Inflammatory macrophage treated with lipopolysaccharide for 1 hour (primary cell): Measurements from ENCODE around the gene ABCC1.

Experiments used
- DNase-seq, 2 donors: peaks; one replicate each; pipeline ENCODE4 v3.0.0-alpha.2; 2020 to 2022

Gene ABCC1

DNA sequence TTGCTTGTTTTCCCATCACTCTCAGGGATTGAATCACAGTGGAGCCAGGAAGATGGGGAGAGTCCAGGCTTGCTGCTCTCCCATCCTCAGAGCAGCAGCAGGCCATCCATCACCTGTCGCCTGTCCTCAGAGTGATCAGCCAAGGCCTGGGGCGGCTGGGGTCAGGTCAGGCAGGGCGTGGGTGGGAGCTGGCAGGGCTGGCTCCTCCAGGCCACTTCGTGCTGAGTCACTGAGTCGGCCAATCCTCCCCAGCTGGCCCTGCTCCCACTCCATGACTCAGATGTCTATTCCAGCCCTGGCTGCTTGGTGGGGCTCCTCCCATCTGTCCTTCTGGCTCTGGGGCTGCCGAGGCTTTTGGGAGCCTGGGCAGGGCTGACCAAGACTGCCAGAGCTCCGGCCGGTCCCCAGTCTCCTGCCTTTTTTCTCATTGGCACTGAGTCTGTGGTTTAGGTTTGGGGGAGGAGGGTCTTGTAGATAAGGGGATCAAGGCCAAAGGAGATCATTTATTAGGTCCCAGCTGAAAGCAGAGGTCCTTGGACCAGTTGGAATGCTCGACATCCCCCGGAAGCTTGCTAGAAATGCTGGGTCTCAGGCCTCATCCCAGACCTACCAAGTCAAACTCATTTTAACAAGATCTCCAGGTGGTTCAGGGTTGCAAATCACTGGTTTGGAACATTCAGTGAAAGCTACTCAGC, 72.7 kb downstream of the ABCC1 start:
- peak; percentile 44 to 90 for DNase-seq

DNA sequence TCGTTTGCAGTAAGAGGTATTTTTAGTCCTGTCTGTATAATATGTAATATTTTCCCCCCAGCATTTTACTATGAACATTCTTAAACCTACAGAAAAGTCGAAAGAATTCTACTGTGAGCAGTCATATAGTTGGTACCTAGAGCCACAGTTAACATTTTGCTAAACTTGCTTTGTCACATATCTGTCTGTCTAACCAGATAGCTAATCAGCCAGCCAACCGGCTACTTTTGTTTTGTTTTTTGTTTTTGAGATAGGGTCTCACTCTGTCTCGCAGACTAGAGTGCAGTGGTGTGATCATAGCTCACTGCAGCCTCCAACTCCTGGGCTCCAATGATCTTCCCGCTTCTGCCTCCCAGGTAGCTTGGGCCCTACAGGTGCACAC, 73.3 kb downstream of the ABCC1 start:
- DNase-seq, result no peak

DNA sequence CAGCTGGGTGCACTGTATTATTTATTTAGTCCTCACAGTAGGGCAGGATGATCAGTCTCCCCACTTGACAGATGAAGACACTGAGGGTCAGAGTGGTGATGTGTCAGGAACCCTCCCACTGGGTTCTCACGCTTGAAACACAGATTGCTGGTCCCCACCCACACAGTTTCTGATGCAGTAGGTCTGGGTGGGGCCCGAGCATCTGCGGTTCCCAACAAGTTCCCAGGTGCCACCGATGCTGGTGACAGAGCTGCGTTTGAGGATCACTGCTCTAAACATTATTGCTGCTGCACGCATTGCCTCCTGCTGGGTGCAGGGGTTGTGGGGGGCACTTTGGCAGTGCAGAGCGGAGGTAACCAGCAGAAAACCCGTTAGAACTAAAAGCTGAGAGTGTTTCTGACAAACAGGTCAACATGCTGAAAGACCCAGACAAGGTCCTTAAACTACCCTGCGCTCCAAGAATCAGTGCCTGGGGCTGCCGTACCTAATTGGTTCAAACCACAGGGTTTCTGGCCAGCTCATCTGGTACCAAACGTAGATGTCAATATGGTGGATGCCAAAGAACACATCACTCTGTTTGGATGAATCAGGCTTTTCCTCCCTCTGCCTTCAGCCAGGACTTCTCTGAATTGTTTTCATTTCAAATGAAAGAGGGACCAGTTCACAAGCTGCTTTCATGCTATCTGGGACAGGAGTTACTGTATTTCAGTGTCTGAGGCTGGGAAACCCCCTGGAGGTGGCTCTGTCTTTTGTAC, 76.0 kb downstream of the ABCC1 start:
- DNase-seq, result peak in 1 of 2 donors; percentile 74

DNA sequence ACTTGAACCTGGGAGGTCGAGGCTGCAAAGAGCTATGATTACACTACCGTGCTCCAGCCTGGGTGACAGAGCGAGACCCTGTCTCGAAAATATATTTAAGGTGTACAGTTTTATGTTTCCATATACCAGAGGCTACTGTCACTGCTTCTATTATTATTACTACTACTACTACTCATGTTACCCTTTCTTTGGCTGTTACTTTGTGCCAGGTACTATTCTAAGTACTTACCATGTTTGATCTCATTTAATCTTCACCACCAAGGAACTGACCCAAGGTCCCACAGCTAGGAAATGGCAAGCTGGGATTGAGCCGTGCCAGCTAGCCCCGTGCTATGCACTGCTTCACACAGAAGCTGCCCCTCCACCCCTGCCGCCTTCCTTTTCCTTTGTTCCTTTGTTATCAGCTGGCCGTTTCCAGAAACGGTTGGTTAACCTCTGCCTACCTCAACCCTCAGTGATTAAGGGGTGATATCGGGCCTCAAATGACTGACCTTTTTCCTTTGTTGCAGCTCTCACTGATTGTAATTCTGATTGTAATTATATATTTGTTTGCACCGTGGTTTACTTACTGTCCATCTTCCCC, 78.4 kb downstream of the ABCC1 start:
- no peak for DNase-seq

DNA sequence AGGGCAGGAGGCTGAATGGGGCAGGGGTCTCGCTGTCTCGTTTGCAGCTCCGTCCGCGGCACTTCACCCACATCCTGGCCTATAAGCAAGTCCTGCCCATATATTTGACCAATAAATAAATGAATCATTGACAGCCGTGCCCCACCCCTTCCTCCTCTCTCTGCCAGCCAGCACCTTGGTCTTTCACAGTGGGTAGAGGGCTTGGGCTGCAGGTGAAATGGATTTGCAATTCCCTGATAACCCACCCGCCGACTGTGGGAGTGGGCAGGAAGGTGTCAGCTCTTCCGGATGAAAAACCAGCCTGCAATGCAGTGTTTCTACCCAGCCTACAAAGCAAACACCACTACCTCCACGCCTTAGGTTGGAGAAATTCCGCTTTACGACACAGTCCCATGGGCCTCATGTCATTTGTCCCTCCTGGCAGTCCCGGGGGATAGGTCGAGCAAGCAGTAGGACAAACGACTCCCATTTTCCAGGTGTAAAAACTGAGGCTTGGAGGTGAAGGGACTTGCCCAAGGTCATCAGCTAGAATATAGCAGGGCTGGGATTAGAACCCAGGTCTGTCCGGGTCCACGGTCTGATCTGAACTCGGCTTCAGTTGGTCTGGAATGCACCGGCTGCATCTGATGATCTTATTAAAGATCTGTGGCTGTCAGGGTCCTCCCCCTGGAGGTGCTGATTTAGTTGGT, 79.0 kb downstream of the ABCC1 start:
- no peak for DNase-seq

DNA sequence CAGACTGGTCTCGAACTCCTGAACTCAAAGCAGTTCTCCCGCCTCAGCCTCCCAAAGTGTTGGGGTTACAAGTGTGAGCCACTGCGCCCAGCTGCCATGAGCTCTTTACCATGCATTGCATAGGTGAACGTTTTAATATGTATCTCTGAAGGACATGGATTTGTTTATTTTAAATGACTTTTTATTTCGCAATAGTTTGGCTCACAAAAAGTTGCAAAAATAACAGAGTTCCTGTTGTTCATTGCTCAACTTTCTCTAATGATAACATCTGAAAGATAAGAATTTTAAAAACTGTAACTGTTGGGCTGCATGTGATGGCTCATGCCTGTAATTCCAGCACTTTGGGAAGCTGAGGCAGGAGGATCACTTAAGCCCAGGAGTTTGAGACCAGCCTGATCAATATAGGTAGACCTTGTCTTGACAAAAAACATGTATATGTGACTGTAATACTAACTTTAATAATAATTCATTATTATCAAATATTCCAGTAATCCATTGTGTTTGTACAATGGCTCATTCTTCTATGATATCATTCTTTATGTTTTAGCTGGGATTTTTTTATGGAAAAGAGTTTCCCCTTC, 80.1 kb downstream of the ABCC1 start:
- peak in 1 of 2 donors; percentile 16 for DNase-seq

DNA sequence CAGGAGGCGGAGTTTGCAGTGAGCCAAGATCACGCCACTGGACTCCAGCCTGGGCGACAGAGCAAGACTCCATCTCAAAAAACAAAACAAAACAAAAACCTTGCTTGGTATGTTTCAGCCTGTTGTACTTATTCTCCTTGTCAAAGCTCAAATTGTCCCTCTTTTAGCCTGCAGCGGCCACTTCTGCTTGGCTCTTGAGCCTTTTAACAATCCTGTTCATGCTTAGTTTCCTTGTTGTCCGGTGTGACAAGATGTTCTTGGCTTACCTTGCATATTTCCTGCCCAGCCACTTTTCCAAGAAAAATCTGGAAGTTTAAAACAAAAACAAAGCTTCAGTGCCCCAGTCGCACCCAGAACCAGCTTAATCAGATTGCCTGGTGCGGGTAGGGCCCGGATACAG, 81.0 kb downstream of the ABCC1 start:
- no peak for DNase-seq

DNA sequence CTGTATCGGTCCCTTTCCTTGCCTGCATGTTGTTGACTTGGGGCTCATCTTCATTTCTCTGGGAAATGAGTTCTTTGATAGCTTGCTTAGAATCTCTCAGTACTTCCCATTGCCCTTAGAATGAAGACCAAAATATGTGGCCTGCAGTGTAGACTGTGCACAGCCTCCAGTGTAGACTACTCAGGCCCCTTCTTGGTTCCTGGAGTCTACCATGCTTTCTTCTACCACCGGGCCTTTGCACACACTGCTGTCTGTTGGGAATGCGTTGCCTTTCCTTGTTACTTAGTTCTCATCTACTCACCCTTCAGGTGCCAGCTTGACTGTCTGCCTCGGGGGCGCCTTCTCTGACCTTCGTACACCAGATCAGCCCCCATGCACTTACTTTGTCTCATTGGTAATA, 82.0 kb downstream of the ABCC1 start:
- no peak for DNase-seq

DNA sequence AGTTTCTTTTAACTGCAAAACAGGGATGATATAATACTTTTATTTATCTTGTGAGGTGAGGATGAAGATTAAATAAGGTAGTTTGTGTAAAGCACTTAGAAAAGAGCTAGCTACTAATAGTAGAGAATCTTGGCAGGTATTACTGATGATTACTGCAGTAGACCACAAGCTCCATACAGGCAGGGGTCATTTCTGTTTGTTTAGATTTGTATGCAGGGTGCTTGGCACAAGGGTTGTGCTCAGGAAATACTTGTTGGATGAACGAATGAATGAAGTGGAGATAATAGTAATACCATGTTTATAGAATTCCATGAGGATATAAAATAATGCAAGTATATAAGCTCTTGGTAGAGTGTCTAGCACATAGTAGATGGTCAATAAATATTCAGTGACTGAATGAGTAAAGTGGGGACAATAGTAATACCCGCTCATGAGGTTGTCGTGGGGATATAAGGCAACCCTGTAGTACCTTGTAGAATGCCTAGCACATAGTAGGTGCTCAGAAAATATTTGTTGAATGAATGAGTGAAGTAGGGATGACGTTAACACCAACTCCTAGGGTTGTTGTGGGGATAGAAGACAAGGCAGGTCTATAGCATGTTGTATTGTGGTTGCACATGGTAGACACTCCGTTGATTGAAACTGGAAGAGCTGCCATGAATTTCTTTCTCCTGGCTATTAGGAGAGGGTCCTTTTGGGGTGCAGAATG, 83.0 kb downstream of the ABCC1 start:
- DNase-seq, result no peak

DNA sequence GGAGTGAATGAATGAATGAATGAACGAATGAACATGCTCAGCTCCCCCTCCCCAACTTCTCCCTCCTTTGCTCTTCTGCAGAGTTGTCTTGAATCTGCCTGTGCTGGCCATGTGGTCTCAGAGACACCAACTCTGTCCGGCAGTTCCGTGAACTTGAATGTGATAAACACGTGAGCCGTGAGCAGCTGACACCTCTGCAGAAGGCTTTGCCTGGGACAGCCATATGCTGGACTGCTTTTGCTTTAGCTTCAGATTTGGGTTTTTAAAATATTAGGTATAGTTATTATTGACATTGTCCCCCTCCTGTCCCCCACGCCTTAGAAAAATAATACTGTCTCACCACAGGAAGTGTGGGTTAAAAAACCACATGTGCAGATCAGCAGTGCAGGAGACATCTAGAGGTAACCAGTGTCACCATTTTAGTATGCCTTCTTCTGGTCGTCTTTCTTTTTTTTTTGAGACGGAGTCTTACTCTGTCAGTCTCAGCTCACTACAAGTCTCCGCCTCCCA, 83.8 kb downstream of the ABCC1 start:
- DNase-seq, result peak in 1 of 2 donors; percentile 12

DNA sequence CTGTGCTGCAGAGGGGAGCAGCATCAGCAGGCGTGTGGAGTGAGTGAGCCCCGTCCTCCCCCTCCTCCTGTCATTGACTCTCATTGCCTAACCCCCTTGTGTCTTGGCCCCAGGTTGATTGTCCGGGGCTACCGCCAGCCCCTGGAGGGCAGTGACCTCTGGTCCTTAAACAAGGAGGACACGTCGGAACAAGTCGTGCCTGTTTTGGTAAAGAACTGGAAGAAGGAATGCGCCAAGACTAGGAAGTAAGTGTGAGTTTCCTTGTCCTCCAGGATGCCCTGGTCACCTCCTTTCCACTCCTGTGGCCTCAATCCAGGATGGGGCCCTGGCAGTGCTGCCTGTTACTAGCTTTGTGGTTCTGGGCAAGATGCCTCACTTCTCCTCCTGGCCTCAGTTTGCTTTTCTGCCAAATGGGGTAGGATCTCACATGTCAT, 87.0 kb downstream of the ABCC1 start:
- DNase-seq, result no peak

DNA sequence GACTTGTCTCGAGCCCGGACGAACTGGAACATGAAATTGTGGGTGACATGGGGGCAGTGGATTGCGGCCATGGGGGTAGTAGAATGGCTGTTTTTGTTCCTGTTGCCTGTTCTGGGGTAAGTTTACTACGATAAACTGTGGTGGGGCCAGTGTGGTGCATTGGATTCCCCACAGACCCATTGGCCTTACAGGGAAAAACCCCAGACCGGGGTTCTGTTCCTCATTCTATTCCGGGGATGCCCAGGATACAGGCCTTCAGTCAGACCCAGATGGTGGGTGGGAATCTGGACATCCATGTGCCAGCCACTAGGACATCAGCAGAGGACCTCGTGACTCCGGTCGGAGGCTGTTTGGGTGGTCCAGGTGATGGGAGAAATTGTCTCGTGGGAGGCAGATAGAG, 88.1 kb downstream of the ABCC1 start:
- peak in 1 of 2 donors; percentile 46 for DNase-seq

DNA sequence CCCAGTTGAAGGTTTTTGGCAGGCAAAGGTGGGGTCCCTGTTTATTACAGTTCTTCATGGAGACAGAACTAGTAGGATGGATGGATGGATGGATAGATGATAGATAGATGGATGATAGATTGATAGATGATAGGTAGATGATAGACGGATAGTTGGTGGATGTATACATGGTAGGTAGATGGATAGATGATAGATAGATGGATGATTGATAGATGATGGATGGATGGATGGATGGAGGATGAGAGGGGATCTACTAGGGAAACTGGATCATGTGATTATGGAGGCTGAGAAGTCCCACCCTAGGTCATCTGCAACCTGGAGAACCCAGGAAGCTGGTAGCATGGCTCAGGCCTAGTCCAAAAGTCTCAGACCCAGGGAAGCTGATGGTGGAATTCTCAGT, 88.6 kb downstream of the ABCC1 start:
- DNase-seq, result no peak

DNA sequence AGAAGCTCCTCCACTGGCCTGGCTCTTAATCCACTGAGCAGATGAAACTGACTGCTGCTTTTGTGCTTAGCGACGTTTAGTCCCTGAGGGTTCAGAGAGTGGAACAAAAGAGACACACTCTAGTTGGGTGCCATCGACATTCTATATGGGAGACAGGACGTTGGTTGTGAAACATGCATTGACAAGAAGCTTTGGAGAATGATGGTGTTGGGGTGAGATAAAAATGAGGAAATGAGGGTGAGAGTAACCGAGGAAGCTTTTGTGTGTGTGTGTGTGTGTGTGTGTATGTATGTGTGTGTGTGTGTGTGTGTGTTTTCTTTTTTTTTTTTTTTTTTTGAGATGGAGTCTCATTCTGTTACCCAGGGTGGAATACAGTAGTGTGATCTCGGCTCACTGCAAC, 89.5 kb downstream of the ABCC1 start:
- no peak for DNase-seq

DNA sequence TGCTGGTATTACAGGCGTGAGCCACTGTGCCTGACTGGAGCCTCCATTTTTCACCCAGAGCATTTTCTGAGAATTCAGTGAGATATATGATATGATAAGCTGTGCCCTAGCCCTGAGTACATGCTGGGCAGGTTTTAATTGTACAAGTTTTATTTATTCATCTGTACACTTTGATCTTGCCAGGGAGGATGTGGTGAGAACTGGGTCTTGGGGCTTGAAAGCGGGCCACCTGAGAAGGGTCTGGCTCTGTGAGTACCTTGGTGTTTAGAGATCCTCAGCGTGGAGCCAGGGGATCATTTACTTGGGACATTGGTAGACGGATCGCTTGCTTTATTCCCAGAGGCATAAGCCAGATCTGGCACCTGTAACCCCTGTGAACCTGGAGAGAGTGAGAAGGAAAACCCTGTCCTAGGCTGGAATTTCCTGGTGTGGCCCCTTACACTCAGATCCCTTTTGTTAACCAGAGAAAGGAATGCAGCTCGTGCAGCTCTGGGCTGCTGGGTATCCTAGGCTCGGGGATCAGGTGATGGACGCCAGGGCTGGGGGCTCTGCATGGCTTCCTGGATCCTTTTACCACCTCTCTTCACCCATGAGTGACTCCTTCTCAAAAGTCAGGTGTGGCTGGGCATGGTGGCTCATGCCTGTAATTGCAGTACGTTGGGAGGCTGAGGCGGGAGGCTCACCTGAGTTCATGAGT, 91.9 kb downstream of the ABCC1 start:
- no peak for DNase-seq

DNA sequence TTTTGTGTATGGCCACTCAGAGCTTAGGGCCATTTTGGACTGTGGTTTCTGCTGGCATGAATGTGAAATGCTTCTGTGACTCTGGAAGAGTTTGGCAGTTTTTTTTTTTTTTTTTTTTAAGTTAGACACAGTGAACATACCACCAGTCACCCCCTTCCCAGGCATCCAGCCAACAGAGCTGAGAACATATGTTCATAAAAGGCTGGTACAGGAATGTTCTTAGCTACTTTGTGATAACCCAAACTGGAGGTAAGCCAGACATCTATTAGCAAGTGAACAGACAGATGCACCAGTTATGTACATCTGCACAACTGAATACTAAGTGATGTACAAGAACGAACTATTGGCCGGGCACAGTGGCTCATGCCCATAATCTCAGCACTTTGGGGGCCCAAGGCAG, 92.7 kb downstream of the ABCC1 start:
- no peak for DNase-seq

DNA sequence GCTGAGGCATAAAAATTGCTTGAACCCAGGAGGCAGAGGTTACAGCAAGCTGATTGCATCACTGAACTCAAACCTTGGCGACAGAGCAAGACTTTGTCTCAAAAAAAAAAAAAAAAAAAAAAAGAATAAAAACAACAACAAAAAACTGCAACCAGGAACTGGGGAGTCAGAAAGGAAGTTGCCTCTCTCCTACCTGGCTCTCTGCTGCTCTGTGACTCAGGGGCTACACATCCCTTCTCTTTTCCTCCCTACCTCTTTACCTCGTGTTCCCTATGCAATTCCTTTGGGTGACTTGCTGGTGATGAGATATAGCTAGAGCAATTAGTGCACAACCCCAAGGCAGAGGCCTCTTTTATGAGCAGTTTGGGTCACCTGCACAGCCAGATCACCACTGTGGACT, 95.9 kb downstream of the ABCC1 start:
- no peak for DNase-seq

DNA sequence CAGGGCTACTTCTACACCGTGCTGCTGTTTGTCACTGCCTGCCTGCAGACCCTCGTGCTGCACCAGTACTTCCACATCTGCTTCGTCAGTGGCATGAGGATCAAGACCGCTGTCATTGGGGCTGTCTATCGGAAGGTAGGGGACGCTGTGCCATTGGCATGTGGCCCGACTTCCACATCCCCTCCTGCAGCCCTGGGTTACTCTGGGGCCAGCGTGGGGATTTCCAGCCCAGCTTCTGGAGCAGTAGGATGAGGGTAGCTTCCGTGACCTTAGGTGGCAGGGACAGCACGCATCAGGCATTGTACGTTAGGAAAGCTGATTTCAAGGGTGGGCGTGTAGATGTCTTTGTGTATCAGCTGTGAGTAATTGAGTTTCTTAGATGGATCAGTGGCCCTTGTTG, 96.5 kb downstream of the ABCC1 start:
- DNase-seq, result peak in 1 of 2 donors; percentile 87

DNA sequence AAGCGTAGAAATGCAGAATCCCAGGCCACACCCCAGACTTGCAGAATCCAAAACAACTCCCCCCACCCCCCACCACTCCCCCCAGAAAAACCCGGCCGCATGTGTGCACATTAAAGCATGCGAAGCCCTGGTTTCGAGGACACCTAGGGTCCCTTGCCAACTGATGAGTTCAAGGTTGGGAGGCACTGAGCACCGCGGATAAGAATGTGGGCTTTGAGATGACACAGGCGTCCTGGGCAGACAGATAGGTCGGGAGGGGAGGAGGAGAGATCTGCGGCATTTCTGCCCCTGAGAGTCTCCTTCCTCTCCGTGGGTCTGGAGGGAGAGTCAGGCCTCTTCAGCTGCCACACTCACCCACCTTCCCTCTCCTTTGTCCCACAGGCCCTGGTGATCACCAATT, 98.3 kb downstream of the ABCC1 start:
- DNase-seq, result no peak

DNA sequence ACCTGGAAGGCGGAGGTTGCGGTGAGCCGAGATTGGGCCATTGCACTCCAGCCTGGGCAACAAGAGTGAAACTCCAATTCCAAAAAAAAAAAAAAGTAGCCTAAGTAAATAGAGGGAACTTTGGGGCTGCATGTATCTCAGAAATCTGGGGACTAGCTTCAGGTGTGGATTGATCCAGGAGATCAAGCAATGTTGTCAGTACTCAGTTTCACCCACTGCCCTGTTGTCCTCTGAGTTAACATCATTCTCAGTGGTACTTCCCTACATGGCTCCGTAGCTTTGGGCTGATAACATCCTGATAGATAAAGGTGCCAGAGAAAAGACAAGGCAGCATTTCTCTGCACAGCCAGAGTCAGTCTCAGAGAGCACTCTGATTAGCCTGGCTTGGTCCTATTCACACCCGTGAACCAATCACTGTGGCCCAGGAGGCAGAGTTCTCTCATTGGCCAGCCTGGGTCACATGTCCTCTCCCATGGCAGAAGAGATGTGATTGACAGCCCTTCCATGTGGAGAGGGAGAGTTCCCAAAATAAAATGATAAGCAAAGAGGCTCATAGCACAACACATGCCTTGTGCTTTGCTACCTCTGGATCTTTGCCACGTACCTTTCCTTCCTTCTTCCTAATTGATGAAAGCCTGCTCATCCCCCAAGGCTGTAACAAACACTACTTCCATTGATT, 99.6 kb downstream of the ABCC1 start:
- no peak for DNase-seq

DNA sequence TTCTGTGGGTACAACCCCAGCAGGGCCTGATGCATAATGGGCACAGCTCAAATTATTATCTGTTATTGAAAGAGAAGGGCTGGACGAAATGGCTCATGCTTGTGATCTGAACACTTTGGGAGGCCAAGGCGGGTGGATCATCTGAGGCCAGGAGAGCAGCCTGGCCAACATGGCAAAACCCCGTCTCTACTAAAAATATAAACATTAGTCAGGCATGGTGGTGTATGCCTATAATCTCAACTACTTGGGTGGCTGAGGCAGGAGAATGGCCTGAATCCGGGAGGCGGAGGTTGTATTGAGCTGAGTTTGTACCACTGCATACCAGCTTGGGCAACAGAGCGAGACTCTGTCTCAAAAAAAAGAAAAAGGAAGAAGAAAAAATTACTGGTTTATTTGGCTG, 100.7 kb downstream of the ABCC1 start:
- no peak for DNase-seq
